ENCODE results near the gene KLRF1.

Gene KLRF1, protein sequence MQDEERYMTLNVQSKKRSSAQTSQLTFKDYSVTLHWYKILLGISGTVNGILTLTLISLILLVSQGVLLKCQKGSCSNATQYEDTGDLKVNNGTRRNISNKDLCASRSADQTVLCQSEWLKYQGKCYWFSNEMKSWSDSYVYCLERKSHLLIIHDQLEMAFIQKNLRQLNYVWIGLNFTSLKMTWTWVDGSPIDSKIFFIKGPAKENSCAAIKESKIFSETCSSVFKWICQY

DNA sequence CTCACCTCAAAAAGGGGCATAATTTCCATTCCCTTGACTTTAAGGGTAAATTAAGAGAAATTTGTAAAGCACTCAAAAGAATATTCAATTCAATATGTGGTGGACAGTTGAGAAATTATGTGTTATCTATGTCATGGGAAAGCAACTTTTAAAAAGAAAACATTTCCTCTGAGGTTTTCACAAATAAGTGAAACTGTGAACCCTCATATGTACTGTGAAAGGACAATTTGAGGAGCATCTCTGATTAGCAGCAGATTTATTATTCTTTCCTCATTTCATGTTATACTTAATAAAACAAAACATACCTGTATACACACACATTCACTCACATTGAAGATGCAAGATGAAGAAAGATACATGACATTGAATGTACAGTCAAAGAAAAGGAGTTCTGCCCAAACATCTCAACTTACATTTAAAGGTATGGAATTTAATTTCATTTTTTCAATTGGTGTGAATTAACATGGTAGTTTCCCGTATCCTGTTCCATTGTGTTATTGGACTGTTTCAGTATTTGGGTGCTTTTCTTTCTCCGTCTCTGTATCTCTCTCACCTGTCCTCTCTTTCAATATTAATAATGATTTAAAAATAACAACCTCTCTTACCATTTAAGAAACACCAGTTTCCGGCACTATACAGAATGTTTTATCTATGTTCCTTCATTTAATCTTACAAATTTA is at the start of gene KLRF1:
KLRF1 (plus strand) TSS at position 273 of the 680 bp plus-strand sequence; CDS start at position 337, 64 bp downstream.
- DNase-seq, result no peak

DNA sequence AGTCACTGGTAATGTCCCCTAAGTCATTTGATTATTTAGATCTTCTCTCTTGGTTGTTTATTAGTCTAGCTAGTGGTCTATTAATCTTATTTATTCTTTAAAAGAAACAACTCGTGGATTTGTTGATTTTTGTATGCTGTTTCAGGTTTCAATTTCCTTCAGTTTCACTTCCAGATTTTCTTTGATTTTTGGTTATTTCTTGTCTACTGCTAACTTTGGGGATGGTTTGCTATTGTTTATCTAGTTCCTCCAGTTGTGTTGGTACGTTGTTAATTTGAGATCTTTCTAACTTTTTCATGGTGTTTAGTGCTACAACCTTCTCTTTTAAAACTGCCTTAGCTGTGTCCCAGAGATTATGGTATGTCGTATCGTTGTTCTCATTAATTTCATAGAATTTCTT is 48.1 kb upstream of the KLRF1 start:
- no peak for DNase-seq

DNA sequence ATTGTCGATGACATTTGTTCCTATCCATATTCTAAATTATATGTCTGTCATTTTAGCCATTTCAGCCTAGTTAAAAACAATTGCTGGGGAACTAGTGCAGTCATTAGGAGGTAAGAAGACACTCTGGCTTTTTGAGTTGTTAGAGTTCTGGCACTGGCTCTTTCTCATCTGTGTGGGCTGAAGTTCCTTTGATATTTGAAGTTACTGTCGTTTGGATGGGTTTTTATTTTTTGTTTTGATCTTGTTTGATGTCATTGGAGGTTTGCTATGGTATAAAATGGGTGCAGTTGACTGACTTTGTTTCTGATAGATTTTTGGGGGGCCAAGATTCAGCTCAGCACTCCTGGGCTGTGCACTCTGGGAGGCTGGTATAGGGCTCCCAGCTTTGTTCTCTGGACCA is 45.9 kb upstream of the KLRF1 start:
- no peak for DNase-seq

DNA sequence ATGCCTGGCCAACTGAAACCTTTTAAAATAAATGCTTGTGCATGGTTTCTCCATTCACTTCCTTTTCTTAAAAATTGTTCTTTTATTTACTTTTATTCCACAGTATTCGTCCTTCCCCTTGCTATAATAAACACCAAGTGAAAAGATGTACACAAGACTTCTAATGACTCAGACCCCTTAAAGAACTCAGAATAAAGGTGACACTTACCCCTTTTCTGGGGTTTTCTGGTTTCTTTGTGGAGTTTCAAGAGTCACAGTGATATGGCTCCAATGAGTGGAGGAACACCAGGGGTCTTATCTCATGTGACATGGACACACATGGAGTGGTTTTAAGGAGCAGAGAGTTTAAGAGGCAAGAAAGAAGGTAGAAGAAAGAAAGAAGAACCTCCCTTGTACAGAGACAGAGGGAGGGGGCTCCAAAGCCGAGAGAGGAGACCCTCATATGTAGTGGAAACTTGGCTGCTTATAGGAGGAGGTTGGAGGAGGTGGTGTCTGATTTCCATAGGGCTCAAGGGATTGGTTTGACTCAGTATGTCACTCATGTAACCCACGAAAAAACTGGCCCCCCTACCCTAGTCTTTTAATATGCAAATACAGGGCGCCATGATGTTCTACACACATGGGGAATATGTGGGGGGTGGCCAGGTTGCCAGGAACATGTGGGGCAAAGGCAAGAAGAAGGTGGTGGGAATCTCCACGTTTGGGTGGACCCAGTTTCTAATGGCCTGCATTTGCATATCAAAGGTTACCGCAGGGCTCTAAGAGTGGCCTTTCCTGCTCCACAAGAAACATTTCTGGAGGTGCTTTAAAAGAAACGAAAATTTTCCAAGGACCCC is 44.5 kb upstream of the KLRF1 start:
- DNase-seq, result no peak

DNA sequence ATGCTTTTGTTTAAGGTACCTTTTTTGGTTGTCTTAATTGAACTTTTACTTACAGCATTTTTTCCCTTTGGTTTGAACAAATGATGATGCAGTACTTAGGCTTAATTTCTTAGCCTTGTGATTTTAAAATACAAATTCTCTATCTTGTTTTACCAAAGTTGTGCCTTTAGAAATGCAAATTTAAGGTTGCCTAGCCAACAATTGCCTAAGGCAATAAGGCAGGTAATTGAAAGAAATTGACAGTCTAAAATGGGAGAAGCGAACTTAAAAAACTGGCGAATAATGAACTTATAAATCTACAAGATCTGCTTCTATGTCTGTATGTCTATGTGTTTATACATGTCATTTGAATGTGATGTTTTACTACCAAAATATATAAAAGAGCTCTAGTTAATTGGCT is 43.0 kb upstream of the KLRF1 start:
- no peak for DNase-seq

DNA sequence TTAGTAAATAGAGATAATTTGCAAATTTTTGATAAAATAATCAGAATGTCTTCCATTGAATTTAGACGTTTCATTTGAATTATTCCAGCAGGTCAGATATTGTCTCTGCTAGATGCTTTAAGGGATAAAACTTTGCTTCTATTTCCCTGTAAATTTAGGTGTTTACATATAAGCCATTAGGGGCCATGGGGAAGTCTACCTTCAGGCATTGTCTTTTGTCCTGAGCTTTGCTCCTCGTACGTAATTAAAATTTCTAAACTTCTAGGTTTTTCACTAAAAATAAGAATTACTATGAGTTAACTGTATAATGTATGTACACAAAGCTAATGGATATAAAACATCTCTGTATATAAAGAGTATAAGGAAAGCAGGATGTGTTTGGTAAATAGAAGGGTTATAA is 42.5 kb upstream of the KLRF1 start:
- DNase-seq, result no peak

DNA sequence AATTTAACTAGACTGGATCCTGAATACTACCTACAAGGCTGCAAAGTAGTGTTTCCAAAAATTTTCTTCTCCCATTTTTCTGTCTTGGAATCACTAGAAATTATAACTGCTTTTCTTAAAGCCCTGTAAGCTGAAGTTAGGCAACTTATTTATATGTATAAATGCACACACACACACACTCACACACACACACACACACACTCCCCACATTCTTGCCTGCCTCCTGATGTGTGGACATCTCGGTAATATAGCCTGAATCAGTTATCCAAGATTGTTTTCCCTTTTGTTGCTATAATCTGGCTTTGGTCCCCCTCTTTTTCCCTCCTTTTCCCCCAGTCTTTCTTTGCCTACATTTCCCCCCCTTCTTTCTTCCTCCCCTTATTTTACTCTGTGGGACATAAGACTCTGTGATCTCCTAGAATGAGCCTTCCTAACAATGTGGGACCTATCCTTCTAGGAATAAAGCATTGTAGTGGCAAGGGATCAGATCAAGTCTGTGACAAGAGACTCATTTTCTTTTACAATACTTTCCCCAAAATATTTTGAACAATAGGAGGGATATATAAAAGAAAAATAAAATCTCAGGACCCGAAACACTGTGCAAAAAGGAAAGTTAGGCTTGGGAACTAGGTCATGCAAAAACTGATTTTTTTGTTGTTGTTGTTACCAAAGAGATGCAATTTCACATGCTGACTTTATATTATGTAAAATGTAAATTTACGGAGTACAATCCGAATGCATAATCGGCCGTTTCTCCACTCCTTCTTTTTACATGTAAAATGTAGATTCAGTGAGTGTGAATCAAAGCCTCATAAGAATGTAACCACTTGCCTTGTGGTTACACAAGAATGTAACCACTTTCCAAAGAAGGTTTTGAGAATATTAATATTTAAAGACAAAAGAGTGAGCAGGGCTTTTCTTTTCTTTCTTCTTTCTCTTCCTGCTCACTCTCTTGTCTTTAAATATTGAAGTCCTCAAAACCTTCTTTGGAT is 40.3 kb upstream of the KLRF1 start:
- DNase-seq, result no peak

DNA sequence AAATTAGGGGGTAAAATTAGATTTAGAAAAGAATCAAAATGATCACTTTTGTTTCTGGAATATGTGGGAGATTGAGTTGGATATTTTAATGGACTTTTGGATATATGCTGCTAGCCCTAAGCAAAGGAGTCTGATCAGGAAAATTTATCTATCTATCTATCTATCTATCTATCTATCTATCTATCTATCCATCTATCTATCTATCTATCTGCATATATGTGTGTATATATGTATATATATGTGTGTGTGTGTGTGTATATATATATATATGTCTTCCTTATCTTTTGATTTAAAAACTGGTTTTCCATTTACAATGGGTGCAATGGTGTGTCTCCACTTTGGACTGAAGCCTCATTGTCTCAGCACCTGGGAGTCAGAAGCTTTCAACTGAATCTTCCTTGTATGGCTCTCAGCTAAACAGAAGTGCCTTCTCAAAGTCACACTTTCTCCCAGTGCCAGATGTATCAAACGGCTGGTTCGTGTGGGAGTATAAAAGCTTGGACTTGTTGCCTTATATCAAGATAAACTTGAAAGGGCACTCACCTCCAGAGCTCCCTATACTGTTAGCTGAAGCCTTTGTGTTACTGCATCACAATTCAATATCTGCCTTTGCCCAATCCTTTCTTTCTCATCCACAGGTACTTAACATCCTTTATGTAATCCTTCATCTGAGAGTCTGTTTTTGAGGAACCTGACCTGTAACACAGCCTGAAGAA is 34.9 kb upstream of the KLRF1 start:
- no peak for DNase-seq

DNA sequence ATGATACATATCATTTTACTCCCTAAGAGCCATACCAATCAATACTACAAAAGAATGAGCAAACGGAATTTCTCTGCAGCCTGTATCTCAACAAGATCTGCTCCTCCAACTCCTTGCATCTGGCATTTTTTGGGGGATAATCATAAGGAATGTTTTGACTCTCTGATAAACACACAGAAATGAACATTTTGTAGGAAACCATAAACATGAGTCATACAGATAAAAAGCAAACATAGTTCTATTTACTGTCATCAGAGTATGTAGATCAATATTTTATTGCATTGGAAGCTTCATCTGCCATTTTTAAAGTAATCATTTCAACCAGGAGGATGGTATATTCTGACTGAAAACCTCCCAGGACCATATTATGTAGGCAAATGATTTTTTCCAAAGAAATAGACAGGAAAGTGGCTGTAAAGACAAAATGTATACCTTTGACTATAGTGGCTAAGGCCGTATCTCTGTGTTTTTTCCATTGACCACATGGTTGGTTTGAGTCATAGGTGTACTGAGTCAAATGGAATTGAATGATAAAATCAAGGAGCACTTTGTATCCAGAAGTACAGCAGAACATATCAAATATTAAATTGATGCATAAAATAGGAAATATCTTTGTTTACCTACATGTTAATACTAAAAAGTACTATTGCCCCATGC is 34.2 kb upstream of the KLRF1 start:
- DNase-seq, result no peak

DNA sequence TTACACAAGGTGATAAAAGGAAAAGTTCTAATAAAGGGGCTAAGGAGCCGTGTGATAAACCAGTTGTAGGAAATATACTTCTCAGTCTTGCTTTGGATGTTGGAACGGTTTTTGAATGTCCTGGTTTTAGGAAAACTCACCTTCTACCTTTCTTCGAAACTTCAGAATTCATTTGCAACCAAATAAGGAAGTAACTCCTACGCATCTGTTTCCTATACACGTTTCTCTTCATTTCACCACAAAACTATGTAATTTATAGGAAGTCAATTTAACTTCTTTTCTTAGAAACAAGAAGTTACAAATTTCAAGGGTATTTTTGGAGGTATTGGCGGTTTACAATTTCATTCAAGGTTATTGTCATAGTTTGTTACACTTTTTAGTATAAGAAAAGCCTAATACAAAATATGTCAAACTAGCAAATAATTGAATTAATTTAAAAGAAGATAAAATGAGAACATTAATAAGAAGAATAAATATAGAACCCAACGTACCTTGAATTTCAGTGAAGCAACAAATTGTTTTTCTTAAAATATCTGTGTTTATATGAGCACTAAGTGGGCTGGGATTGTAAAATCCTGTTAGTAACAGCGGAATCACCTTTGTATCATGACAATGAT is 33.4 kb upstream of the KLRF1 start:
- peak; percentile 78 to 80 for DNase-seq

DNA sequence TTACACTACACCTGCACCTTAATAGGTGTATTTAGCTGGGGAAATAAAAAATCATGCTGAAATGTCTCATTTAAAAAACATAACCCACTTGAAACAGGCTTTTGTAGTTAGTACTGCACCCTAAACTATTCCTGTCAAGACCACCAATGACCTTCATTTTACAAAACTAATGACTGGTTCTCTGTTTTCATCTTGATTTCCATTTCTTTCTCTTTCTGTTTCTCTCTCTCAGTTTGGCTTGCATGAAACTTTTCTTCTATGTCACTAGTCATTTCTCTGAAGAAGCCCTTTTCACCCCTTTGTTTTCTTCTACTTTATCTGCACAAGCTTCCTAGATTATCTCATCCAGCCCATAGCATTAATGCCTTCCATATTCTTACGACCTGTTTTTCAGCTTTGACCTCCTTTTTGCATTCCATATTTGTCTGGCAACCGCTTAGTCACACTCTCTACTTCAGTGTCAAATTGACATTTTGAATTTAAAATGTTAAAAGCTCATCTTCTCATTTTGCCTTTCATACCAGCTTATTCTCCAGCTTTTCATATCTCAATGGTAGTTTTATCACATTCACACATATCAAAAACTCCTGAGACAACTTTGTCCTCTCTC is 32.7 kb upstream of the KLRF1 start:
- no peak for DNase-seq

DNA sequence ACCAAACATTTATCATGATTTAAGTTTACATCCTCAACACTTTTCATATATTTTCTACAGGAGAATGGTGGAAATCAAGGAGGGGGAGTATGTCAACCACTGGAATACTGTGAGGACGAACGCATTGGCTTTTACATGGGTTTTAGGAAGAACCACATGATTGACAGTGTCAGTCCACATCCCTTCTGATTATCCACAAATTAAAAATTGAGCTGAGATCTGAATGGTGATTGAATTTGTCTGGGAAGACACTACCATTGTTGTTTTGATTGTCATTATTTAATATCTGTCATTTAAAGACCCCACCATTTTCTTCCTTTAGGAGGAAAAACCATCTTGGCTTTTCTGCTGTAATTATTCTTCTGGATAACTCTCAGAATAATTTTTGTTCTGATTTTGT is 31.3 kb upstream of the KLRF1 start:
- no peak for DNase-seq

DNA sequence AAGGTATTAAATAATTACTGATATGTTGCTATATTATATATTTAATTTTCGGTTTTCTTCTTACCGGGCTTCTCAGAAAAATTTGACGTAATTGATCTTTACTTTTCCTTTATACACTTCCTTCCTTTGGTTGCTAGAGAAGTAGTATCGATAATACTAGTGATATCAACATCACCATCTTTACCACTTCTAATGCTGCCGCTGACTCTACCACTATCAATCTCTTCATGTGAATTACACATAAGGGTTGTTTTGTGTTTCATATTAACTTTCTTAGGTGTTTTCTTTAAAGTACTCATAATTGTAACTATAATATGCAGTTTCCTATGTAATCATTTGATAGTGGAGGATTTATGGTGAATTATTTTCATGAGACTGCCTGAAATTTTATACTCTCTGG is 30.9 kb upstream of the KLRF1 start:
- no peak for DNase-seq

DNA sequence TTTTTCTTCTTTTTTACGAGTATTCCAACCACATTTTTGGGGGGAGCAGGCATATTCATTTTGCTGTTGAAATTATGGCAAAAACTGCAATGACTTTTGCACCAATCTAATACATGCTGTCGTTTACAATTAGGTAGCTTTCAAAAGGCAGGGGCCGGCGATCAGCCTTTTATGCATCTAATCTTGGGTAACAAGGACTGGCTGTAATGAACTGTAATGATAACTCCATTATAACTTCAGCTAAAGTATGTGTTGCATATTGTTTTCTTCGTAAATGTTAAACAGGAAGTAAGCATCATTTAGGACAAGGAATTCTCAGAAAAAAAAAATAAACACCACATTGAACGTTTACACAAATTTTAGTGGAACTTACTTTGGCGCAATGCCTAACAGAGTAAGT is 30.3 kb upstream of the KLRF1 start:
- DNase-seq, result no peak

DNA sequence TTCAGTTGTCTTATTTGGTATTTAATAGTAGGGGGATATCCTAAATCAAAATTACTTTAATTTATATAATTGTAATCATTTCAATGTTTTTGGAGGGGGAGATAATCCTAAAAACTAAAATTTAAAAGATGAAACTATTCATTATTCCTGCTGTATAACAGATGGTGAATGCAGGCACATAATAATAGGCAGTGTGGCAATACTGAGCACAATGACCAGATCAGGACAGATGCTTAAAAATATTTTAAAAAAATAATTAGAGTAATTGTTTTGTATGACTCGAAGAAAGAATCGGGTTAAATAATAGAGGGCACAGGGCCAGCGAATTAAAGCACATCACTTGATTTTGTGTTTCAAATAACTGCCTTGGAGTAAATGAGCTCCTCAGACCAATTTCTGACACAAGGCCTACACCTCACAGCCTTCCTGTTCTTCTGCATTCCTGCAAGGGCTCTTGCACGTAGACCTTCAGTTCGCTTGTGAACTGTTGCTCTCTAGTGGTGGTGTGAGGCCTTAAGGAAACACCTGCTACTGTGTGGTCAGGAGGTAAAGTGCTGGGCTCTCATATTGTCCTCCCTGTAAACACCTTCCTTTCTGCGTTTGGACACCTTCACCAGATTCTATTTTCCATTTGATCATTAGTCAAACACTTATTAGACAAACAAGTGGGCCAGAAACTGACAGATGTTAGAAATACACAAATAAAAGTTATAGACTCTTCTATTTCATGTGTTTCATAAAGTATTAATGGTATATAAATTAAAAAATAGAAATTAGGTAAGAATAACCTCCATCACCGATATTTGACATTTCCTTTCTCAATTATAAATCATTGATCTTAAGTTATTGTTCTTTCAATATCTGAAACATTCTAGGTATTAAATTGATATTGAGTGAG is 29.3 kb upstream of the KLRF1 start:
- peak; percentile 45 to 63 for DNase-seq

DNA sequence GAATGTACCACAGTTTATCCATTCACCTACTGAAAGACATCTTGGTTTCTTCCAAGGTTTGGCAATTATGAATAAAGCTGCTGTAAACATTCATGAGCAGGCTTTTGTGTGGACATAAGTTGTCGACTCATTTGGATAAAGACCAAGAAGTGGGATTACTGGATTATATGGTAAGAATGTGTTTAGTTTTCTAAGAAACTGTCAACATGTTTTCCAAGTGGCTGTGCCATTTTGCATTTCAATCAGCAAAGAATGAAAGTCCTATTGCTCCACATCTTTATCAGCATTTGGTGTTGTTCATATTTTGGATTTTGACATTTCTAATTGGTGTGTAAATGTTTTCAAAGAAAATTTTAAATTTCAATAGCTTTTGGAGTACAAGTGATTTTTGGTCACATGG is 27.3 kb upstream of the KLRF1 start:
- DNase-seq, result no peak

DNA sequence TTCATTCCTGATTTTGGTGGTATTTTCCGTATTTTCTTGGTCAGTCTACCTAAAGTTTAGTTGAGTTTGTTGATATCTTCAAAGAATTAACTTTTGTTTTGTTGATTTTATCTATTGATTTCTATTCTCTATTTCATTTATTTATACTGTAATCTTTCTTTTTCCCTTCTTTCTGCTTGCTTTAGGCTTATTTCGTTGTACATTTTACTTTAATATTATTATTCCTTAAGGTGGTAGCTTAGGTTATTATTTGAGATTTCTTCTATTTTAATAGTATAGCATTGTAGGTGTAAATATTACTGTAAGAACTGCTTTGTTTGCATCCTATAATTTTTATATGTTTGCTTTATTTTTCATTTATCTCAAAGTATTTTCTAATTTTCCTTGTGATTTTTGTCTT is 21.4 kb upstream of the KLRF1 start:
- no peak for DNase-seq

DNA sequence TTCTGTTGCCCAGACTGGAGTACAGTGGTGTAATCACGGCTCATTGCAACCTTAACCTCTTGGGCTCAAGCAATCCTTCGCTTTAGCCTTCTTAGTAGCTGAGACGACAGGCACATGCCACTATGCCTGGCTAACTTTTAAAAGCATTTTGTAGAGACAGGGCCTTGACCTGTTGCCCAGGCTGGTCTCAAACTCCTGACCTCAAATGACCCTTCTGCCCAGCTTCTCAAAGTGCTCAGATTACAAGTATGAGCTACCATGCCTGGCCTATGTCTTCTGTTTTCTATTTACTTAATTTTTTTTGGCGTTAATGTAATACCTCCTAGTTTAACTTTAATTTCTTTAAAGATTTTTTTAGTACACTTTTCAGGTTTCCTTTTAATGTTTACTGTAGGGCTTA is 20.6 kb upstream of the KLRF1 start:
- no peak for DNase-seq

DNA sequence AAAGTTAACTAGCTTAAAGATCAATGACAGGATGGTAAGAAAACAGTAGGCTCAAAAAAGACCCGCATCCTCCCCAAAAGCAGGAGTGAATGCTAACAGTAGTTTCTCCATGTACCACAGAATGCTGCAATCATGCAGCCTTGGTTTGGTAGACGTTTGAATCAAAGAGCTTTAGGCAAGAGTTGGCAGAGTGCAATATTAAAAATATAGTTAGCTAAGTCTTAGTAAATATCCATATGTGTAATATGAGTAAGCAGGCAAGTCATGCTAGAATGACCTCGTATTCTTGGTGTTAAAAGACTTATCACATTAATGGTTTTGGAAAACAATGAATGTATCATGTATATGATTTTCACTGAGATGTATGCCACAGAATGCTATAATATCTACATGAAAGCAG is 18.8 kb upstream of the KLRF1 start:
- no peak for DNase-seq

DNA sequence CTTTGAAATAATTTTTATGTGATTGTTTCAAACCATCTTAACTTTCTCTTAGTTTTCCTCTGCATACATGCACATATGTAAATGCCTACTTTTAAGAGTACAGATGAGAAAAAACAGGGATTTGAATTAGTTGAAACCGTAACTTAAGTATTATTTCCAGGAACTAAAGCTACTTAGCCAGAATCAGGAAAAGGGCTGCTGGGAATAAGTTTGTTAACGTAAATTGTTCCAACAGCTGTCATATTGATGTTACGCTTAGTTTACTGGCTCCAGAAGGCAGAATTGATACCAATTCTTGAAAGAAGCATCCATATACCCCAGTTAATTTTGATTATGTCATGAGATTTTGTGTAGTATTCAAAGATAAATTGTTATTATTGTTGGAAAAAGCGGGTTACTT is 17.9 kb upstream of the KLRF1 start:
- no peak for DNase-seq

Measured in Kasumi-1 (cell line).